Endometrial microvascular endothelial cells (primary cell): ENCODE data around the gene ZNF556. TPM values are rescaled to one million over a fixed set of nuclear protein-coding genes. Genes with fewer than 3 reads are reported as not detected.
"Not testable (repeated sequence)": the region's sequence is repeated elsewhere in the genome, so short reads cannot be mapped to it uniquely, and the experiment has no call there.

Experiments
- in situ Hi-C: cut with HindIII; loops from 2 replicates; pipeline ENCODE4 v1.10.0; 2017; ENCODE audit warnings: low sequenced_read_pairs, low pct_unique_long_range_greater_than_20kb; ENCODE audit errors: inconsistent ontology term
- total RNA-seq: library from RNA; depleted of rRNA; stranded (reverse); fragments of >200 nt; gene quantifications from one replicate; pipeline ENCODE4 v1.2.3, GENCODE V29; 2015; ENCODE audit errors: inconsistent ontology term

Gene ZNF556
- total RNA-seq, 1 donor from 2014 or later = not detected

GRCh38 chr19:2850256-2850925 is 16.7 kb upstream of the ZNF556 start:
- in situ Hi-C loops = no loop called here

GRCh38 chr19:2852598-2852997 is 14.5 kb upstream of the ZNF556 start:
- in situ Hi-C loops = no loop called here

- in situ Hi-C loops = no loop called here
Observed at GRCh38 chr19:2853015-2853606, 14.0 kb upstream of the ZNF556 start.

- in situ Hi-C loops = no loop called here
Observed at GRCh38 chr19:2854849-2855248, 12.3 kb upstream of the ZNF556 start.

- in situ Hi-C loops = no loop called here
Observed at GRCh38 chr19:2856457-2857050, 10.6 kb upstream of the ZNF556 start.

GRCh38 chr19:2858864-2859263 is 8.3 kb upstream of the ZNF556 start:
- in situ Hi-C loops = no loop called here

- in situ Hi-C loops = no loop called here
Observed at GRCh38 chr19:2863816-2864215, 3.3 kb upstream of the ZNF556 start.

- in situ Hi-C loops = no loop called here
Observed at GRCh38 chr19:2865334-2866100, 1.6 kb upstream of the ZNF556 start.

- in situ Hi-C loops = no loop called here
Observed at GRCh38 chr19:2866495-2867024, 575 bp upstream of the ZNF556 start.

- in situ Hi-C loops = no loop called here
Observed at GRCh38 chr19:2869618-2870017, 2.5 kb downstream of the ZNF556 start.

GRCh38 chr19:2872175-2872574 is 5.0 kb downstream of the ZNF556 start:
- in situ Hi-C loops = not testable (repeated sequence)

GRCh38 chr19:2877398-2878331 is 10.5 kb downstream of the ZNF556 start:
- in situ Hi-C loops = no loop called here

GRCh38 chr19:2883686-2884439 is 16.7 kb downstream of the ZNF556 start:
- in situ Hi-C loops = no loop called here

- in situ Hi-C loops = no loop called here
Observed at GRCh38 chr19:2885736-2886135, 18.6 kb downstream of the ZNF556 start.

GRCh38 chr19:2887391-2887914 is 20.3 kb downstream of the ZNF556 start:
- in situ Hi-C loops = no loop called here

- in situ Hi-C loops = no loop called here
Observed at GRCh38 chr19:2888731-2889224, 21.6 kb downstream of the ZNF556 start.

- in situ Hi-C loops = not testable (repeated sequence)
Observed at GRCh38 chr19:2890531-2890930, 23.4 kb downstream of the ZNF556 start.
